MCF 10A (cell line): ENCODE measurements around the gene SLC25A13. TPM values are rescaled to one million over a fixed set of nuclear protein-coding genes. Genes with fewer than 3 reads are reported as not detected.

Source experiments
- BruUV-seq: library from RNA; stranded (reverse); fragments of 400-500 nt; replicated peaks from 2 replicates; lab custom pipeline; 2021; lab: Mats Ljungman, UMichigan
- CTCF ChIA-PET: fragments of 300-600 bp; sonication (Branson Sonifier 250); formaldehyde crosslinking; extraction: SDS; loops from one replicate; lab custom pipeline; 2021; ENCODE audit warnings: antibody characterized with exemption, inconsistent platforms; lab: Yijun Ruan, JAX
- POLR2A ChIA-PET: fragments of 300-600, 350-650 bp; sonication (Branson Sonifier 250); formaldehyde crosslinking; extraction: SDS; loops from one replicate; lab custom pipeline; 2020; ENCODE audit warnings: antibody characterized with exemption, inconsistent platforms; lab: Yijun Ruan, JAX
- DNase-seq: peaks from one replicate; pipeline ENCODE4 v3.0.0-alpha.2; 2018; ENCODE audit not compliant: unreplicated experiment
- H3K27ac Mint-ChIP-seq: one replicate; pipeline ENCODE4 v1.8.0; 2022; ENCODE audit warnings: mild to moderate bottlenecking, low read depth, mixed read lengths; ENCODE audit not compliant: unreplicated experiment
- H3K27me3 Mint-ChIP-seq: one replicate; pipeline ENCODE4 v1.8.0; 2022; ENCODE audit warnings: mixed read lengths; ENCODE audit not compliant: insufficient read depth, unreplicated experiment
- H3K36me3 Mint-ChIP-seq: one replicate; pipeline ENCODE4 v1.8.0; 2022; ENCODE audit warnings: mild to moderate bottlenecking, moderate library complexity, mixed read lengths; ENCODE audit not compliant: insufficient read depth, unreplicated experiment
- H3K4me1 Mint-ChIP-seq: one replicate; pipeline ENCODE4 v1.8.0; 2022; ENCODE audit warnings: mixed read lengths; ENCODE audit not compliant: insufficient read depth, unreplicated experiment
- H3K4me3 Mint-ChIP-seq: one replicate; pipeline ENCODE4 v1.8.0; 2022; ENCODE audit warnings: mild to moderate bottlenecking, moderate library complexity, mixed read lengths; ENCODE audit not compliant: unreplicated experiment
- H3K9me3 Mint-ChIP-seq: one replicate; pipeline ENCODE4 v1.8.0; 2022; ENCODE audit warnings: mixed read lengths; ENCODE audit not compliant: unreplicated experiment
- CTCF ChIP-seq: fragments of 200-600 bp; IDR thresholded peaks from one replicate; pipeline ENCODE4 v1.8.0; 2022; ENCODE audit warnings: antibody characterized with exemption, mild to moderate bottlenecking; ENCODE audit not compliant: unreplicated experiment
- intact Hi-C: fragments of 100-400 bp; cut with micrococcal nuclease; formaldehyde crosslinking; loops from 2 replicates; pipeline ENCODE4 v1.14.1; 2022
- total RNA-seq: library from RNA; stranded (reverse); gene quantifications from 2 replicates; pipeline ENCODE4 v1.2.3, GENCODE V29; 2022

SLC25A13 gene
- total RNA-seq, 1 experiment from 2014 or later, result 28.6 TPM

- no peak for TF ChIP-seq CTCF
- Mint-ChIP-seq H3K9me3 (no peaks in the 10 kb centered on the region), H3K4me3 (no peak overlapping the region), H3K27me3 (no peaks in the 10 kb centered on the region), H3K36me3 (peaks cover 28% of the 10 kb centered on the region), H3K27ac (no peak overlapping the region), H3K4me1 (peaks cover 16% of the 10 kb centered on the region)
- intact Hi-C loops, result no loop called here
- ChIA-PET CTCF (no interaction called here), POLR2A (no interaction called here)
- no TSS peak for BruUV-seq
- DNase-seq, result no peak
Measured at GRCh38 chr7:96233084-96233483, 88.8 kb downstream of the SLC25A13 start.

- Mint-ChIP-seq H3K27me3 (no peaks in the 10 kb centered on the region), H3K27ac (no peak overlapping the region), H3K36me3 (peaks cover 35% of the 10 kb centered on the region), H3K4me3 (no peak overlapping the region), H3K4me1 (no peaks in the 10 kb centered on the region), H3K9me3 (no peaks in the 10 kb centered on the region)
- CTCF ChIA-PET, result no interaction called here
- no TSS peak for BruUV-seq
- intact Hi-C loops, result no loop called here
- no peak for DNase-seq
- POLR2A ChIA-PET, result no interaction called here
- TF ChIP-seq CTCF, result no peak
Measured at GRCh38 chr7:96228760-96229159, 93.1 kb downstream of the SLC25A13 start.

- H3K27me3 Mint-ChIP-seq, result no peaks in the 10 kb centered on the region
- H3K4me3 Mint-ChIP-seq, result no peak overlapping the region
- ChIA-PET POLR2A (interaction anchor here (0.6 kb wide), 1 partner anchor 1884 kb away, joined by 3 read pairs; no protein-coding TSS in a partner anchor), CTCF (interaction anchor here (0.6 kb wide), 1 partner anchor 14 kb away, joined by 4 read pairs; no protein-coding TSS in a partner anchor)
- no peak for TF ChIP-seq CTCF
- no TSS peak for BruUV-seq
- peaks cover 14% of the 10 kb centered on the region for H3K4me1 Mint-ChIP-seq
- intact Hi-C loops, result no loop called here
- H3K9me3 Mint-ChIP-seq, result no peaks in the 10 kb centered on the region
- peaks cover 24% of the 10 kb centered on the region for H3K36me3 Mint-ChIP-seq
- H3K27ac Mint-ChIP-seq, result no peak overlapping the region
- no peak for DNase-seq
Measured at GRCh38 chr7:96225251-96225650, 96.6 kb downstream of the SLC25A13 start.

GRCh38 chr7:96224685-96225084 lies 97.2 kb downstream of the SLC25A13 start:
- intact Hi-C loops, result no loop called here
- Mint-ChIP-seq H3K4me3 (no peak overlapping the region), H3K4me1 (peaks cover 18% of the 10 kb centered on the region), H3K27ac (no peak overlapping the region), H3K36me3 (peaks cover 18% of the 10 kb centered on the region), H3K9me3 (no peaks in the 10 kb centered on the region), H3K27me3 (no peaks in the 10 kb centered on the region)
- DNase-seq, result peak; percentile 12
- ChIA-PET CTCF (no interaction called here), POLR2A (no interaction called here)
- peak; percentile 8 for TF ChIP-seq CTCF
- BruUV-seq, result no TSS peak
